GM18517 (cell line): ENCODE measurements around the gene HSPBAP1.
"Not testable (repeated sequence)": the region's sequence is repeated elsewhere in the genome, so short reads cannot be mapped to it uniquely, and the experiment has no call there.

Experiments used
- ATAC-seq: cut with Tn5 transposase; IDR thresholded peaks from one replicate; pipeline ENCODE4 v1.9.1; 2021; ENCODE audit warnings: mild to moderate bottlenecking, moderate library complexity; ENCODE audit not compliant: unreplicated experiment

HSPBAP1 gene

DNA sequence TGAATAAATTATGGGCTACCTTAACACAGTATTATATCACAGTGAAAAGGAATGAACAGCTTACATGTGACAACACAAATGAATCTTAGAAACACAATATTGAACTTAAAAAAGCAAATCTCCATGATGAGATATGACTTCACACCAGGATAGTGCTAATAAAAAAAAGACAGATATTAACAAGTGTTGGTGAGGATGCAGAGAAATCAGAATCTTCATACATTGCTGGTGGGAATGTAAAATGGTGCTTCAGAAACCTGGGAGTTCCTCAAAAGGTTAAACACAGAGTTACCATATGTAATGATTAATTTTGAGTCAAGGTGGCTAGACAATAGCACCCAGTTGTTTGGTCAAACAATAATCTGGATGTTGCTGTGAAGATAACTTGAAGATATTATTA, 51.4 kb downstream of the HSPBAP1 start:
- no peak for ATAC-seq

- no peak for ATAC-seq
These were observed 54.5 kb downstream of the HSPBAP1 start for GRCh38 chr3:122739172-122739571.

- not testable (repeated sequence) for ATAC-seq
These were observed 60.7 kb downstream of the HSPBAP1 start for GRCh38 chr3:122732682-122733525.

- no peak for ATAC-seq
These were observed 63.4 kb downstream of the HSPBAP1 start for GRCh38 chr3:122730240-122730639.

DNA sequence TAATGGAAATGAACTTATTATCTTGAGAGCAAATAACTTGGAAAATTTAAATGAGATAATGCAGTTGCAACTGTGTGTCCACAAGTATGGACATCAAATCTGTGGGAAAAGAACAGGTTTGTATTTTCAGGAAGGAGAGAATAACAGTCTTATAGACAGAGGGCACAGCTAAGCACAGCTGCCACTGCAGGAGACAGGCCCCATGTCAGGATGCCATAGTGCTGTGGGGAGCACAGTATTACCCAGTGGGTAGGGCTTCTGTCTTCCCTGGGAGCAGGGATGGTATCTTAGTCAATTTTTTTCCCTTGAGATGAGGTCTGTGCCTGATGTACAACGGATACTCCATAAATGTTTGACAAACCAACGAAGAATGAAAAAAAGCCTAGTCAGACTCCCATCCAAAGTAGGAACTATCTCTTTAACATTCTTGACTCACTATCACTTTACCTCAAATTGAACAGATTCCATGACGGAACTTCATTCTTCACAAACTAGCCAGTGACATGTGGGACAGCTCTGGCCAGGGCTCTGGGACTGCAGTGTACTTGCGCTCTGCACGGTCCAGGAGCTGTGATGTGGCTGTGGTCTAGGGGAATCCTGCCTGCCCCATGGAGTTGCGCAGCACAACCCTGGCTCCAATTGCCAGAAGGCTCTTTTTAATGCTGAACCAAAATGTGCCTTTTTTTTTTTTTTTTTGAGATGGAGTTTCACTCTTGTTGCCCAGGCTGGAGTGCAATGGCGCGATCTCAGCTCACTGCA, 64.7 kb downstream of the HSPBAP1 start:
- ATAC-seq: no peak

DNA sequence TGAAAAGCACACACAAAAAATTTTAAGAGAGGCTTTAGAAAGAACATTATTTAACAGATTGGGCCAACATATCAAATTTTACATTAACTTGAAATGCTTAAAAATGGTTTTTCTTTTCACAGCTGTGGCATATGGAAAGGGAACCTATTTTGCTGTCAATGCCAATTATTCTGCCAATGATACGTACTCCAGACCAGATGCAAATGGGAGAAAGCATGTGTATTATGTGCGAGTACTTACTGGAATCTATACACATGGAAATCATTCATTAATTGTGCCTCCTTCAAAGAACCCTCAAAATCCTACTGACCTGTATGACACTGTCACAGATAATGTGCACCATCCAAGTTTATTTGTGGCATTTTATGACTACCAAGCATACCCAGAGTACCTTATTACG, 65.4 kb downstream of the HSPBAP1 start:
- ATAC-seq: no peak

DNA sequence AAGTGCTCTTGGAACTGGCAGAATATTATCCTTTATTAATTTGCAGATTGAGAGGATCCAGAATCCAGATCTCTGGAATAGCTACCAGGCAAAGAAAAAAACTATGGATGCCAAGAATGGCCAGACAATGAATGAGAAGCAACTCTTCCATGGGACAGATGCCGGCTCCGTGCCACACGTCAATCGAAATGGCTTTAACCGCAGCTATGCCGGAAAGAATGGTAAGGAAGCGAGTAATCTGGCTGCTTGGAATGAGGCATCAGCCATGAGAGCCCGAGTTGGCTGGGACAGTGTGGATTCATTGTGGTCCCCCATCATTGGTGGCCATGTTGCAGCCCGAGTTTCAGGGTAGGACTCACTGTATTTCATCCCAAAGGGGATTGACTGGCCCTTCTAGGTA, 65.9 kb downstream of the HSPBAP1 start:
- ATAC-seq: no peak

DNA sequence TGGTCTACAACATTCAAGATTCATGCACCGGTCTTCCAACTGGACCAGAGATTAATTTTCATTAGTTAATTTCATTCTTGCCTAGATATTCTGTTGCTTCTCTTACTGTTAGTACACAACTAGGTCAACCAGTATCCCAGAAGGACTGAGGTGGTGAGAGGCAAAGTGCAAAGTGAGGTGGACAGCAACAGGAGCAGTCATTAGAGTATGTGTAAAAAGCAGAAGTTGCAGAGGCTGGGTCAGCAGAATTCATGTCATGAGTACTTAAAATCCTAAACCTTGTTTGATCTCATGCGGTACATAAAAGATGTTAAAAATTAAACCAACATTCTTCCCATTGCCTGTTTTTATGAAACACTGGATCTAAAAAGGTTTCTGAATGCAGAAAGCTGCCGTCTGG, 66.3 kb downstream of the HSPBAP1 start:
- no peak for ATAC-seq

DNA sequence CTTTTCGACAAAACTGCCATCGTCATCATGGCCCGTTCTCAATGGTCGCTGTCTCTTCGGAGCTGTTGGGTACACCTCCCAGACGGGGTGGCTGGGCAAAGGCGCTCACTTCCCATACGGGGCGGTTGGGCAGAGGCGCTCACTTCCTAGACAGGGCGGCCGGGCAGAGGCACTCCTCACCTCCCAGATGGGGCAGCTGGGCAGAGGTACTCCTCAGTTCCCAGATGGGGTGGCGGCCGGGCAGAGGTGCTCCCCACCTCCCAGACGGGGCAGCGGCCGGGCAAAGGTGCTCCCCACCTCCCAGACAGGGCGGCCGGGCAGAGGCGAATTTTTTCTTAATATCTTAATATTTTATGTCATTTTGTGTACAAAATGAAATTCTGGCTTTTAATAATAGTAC, 68.5 kb downstream of the HSPBAP1 start:
- no peak for ATAC-seq

- no peak for ATAC-seq
These were observed 74.2 kb downstream of the HSPBAP1 start for GRCh38 chr3:122719273-122719921.

DNA sequence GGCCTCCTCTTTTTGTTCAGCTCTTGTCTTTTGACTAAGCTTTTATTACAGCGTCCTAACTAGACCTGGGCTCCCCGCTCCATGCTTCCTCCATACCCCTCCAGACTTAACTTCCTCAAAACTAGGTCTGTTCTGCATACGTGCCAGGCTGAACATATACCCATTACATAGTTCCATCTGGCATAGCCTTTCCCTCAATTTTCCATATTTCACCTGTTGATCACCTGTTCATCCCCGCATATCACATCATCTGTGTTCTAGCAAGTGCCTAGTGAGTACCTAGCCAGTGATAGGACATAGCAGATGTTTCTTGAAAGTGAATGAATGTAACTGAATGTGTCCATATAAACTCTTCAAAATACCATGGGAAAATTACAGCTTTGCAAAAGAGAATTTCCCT, 77.0 kb downstream of the HSPBAP1 start:
- ATAC-seq: no peak

DNA sequence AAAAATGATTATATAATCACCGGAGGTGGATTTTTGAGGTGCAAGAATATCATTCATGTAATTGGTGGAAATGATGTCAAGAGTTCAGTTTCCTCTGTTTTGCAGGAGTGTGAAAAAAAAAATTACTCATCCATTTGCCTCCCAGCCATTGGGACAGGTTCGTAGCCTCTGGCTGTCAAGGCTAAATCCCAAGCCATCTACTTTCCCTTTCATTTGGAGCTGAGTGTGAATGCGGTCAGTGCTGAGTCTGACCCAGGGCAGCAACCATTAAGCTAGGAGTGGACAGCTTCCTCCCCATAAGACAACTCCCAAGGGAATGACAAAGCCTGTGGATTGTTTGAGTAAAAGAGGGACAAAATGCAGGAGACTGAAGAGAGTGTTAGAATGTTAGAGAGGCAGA, 79.4 kb downstream of the HSPBAP1 start:
- no peak for ATAC-seq

DNA sequence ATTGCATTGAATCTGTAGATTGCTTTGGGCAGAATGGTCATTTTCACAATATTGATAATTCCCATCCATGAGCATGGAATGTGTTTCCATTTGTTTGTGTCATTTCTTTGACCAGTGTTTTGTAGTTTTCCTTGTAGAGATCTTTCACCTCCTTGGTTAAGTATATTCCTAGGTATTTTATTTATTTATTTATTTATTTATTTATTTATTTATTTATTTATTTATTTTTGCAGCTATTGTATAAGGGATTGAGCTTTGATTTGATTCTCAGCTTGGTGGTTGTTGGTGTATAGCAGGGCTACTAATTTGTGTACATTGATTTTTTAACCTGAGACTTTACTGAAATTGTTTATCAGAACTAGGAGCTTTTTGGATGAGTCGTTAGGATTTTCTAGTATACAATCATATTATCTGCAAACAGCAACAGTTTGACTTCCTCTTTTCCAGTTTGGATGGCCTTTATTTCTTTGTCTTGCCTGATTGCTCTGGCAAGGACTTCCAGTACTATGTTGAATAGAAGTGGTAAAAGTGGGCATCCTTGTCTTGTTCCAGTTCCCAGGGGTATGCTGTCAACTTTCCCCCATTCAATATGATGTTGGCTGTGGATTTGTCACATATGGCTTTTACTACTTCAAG, 82.9 kb downstream of the HSPBAP1 start:
- ATAC-seq: not testable (repeated sequence)

DNA sequence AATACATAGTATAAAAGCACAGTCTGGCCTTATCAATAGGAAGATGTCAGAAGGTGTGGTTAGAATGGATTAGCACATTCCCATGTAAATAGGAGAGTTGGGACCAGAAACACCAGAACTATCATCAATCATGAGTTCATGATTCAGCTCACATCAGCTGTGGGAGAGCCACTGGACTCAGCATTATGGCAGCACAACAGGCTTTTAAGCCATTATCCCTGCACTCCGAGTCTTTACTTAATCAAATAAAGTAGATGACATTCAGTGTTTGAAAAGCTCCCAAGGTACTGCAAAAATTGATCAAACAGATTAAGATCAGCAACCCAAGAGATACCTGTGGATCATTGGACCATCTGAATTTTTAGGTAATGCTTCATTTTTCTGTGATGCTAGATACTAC, 88.3 kb downstream of the HSPBAP1 start:
- no peak for ATAC-seq

DNA sequence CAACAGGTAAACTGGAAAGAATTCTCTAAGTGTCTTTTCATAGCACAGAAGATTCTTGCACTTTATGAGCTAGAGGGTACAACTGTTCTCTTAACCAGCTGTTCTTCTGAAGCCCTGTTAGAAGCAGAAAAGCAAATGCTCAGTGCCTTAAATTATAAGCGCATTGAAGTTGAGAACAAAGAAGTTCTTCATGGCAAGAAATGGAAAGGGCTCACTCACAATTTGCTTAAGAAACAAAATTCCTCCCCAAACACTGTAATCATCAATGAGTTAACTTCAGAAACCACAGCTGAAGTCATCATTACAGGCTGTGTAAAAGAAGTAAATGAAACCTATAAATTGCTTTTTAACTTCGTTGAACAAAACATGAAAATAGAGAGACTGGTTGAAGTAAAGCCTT, 93.4 kb downstream of the HSPBAP1 start:
- ATAC-seq: no peak

- ATAC-seq: peak; percentile 60
These were observed 95.5 kb downstream of the HSPBAP1 start for GRCh38 chr3:122697952-122698620.

DNA sequence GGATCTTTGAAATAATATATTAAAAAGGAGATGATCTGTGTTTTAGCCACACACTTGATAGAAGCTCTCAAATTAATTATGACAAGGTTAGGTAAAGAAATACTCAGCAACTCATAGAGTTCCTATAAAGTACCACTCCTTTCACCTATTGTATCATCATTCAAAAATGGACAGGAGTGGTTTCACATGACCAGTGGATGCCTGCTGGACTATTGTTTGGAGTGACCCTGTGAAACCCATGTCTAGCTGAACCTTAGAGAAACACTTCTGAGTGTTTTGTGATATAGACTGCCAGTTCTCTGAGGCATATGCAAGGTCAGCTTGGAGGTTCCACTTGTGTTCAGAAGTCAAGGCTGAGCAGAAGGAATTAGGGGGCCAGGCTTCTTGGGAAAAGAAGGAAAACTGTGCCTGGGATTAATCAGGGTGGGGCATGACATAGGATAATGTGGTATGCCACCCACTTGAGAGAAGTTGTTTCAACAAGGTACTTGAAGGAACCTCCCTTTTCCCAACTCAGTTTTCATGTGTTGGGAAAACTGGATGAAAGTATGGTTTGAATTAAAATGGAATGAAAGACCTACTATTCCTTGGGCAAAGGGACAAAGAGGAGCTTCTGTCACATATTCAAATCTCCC, 97.6 kb downstream of the HSPBAP1 start:
- ATAC-seq: no peak

DNA sequence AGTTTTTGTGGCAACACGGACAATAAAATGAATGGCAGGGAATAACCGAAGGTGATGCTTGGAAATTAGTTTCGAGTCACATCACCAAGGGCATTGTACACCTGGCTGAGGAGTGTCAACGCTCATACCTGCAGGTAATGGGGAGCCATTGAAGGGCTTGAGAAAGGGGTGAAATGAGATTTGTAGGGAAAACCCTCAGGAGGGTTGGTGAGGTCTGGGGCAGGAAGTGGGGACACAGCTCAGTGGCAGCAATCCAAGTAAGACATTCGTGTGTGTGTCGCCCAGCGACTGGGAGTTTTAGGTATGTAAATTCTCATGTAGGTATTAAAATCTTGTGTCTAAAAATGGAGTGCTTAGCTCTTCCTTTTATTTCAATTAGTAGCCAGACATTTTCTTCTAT, 98.7 kb downstream of the HSPBAP1 start:
- no peak for ATAC-seq

DNA sequence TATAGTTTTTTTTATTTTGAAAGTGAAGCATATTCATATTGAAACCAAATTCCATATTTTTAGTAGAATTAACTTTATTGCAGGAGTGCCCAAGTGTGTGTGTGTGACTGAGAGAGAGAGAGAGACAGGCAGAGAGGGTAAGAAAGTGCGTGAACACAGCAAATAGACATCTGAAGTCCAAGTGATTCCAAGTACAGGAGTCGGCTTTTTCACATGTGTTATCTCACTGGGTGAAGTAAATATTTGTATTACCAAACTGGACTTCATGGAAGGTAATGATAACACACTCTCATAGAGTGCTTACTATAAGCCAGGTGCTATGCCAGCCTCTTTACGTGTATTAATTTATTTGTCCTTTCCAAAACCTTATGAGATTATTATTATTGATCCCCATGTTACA, 101.0 kb downstream of the HSPBAP1 start:
- no peak for ATAC-seq

GRCh38 chr3:122691195-122691594, 102.4 kb downstream of the HSPBAP1 start:
- ATAC-seq: peak; percentile 56
